GM18517 (cell line): ENCODE measurements around the gene COL26A1.
"Not testable (repeated sequence)": the region's sequence is repeated elsewhere in the genome, so short reads cannot be mapped to it uniquely, and the experiment has no call there.

ENCODE experiments used
- ATAC-seq: cut with Tn5 transposase; IDR thresholded peaks from one replicate; pipeline ENCODE4 v1.9.1; 2021; ENCODE audit warnings: mild to moderate bottlenecking, moderate library complexity; ENCODE audit not compliant: unreplicated experiment

The COL26A1 gene

DNA sequence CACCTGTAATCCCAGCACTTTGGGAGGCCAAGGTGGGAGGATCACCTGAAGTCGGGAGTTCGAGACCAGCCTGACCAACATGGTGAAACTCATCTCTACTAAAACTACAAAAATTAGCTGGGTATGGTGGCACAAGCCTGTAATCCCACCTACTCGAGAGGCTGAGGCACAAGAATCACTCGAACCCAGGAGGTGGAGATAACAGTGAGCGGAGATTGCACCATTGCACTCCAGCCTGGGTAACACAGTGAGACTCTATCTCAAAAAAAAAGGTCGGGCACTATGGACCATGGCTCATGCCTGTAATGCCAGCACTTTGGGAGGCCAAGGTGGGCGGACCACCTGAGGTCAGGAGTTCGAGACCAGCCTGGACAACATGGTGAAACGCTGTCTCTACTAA lies 127.8 kb downstream of the COL26A1 start:
- not testable (repeated sequence) for ATAC-seq

DNA sequence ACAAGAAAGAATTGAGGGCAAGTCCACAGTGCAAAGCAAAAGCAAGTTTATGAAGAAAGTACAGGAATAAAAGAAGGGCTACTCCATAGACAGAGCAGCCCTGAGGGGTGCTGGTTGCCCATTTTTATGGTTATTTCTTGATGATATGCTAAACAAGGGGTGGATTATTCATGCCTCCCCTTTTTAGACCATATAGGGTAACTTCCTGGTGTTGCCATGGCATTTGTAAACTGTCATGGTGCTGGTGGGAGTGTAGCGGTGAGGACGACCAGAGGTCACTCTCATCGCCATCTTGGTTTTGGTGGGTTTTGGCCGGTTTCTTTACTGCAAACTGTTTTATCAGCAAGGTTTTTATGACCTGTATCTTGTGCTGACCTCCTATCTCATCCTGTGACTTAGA lies 128.8 kb downstream of the COL26A1 start:
- not testable (repeated sequence) for ATAC-seq

DNA sequence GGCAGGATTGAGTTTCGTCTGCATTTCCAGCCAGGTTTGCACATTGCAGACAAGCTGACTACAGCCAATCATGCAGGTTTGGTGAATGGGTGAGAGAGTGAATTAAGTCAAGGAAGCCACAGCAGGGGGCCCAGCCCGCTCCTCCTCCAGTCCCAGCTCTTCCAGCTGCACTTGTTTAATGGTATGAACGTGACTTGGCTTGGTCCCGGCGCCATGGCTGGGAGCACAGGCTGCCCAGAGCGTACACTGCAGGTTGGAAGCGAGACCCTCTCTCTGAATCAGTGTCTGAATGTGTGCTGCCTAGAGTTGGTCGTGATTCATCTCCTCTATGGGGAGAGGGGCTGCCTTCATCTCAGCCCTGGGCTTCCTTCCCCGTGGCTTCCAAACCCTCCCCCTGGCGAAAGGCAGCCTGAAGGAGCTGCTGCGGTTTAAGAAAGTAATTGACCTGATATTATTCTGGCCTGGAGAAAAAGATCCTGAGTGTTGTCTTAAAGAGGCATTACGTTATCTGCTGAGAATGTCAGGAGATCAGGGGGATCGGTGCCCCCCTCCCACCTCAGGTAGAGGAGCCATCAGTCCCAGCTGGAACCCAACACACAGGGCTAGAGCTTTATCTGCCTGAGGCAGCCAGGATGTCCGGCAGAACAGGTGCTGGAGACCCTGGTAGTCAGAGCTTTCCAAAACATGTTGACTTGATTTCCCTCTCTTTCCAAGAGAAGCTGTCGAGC lies 132.1 kb downstream of the COL26A1 start:
- ATAC-seq, result no peak

DNA sequence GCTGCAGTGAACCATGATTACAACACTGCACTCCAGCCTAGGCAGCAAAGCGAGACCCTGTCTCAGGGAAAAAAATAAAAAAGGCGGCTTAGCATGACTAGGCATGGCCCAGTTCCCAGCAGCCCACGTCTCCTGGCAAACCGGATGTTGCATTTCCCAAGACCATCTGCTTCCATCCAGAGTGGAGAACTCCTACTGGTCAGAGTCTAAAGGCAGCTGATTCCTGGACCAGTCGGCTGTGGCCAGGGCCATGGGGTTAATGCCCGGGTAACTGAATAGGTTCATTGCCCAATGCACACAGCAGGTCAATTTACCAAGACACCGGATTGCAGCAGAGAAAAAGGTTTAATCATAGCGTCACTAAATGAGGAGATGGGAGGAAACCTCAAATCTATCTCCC lies 133.3 kb downstream of the COL26A1 start:
- ATAC-seq, result no peak

DNA sequence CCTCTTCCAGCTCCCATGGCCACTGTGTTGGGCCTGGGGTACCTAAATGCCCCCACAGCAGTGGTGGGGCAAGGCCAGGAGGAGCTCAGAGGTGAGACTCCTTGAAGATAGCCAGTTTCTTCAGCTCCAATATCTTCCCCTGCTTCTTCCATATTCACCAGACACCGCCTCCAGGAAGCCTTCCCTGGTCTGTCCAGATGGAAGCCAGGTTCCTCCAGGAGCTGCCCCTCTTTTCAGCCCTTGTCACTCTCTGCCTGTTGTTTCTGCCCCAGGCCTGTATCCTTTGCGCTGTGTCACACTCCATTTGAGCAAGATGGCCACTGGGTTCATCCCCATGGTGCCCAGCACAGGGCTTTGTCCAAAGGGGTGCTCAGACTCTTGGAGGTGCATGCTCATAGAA lies 138.7 kb downstream of the COL26A1 start:
- no peak for ATAC-seq

DNA sequence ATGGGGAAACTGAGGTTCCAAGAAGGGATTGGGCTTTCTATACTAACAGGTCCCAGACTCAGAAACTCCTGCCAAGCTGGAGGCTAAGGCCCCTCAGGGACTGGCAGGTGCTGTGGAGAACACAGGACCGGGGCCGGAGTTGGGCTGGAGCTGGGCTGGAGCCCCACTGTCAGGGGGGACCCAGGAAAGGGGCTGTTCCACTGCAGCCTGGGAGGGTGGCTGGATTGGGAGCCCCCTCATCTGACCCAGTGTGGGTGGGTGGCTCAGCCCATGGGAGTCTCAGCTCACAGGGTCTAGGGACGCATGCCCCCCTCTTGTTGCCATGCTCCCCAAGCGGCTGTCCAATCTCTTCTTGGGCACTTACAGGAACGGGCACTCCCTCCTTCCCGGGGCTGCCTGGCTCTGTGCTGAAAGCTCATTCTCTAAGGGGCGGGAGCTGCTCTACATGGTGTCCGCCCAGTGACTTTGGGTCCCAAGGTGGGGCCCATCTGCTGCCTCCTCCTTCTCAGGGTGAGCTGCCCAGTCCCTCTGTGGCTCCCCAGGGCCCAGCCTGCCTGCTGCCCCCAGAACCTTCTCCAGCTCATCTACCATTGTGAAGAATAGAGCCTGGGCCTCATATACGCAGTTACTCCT lies 139.9 kb downstream of the COL26A1 start:
- ATAC-seq, result no peak

DNA sequence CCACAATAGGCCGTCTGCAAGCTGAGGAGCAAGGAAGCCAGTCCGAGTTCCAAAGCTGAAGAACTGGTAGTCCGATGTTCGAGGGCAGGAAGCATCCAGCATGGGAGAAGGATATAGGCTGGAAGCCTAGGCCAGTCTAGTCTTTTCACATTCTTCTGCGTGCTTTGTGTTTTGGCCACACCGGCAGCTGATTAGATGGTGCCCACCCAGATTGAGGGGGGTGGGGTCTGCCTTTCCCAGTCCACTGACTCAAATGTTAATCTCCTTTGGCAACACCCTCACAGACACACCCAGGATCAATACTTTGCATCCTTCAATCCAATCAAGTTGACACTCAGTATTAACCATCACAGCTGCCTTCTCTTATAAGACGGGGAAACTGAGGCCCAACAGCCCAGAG lies 142.8 kb downstream of the COL26A1 start:
- ATAC-seq, result not testable (repeated sequence)

DNA sequence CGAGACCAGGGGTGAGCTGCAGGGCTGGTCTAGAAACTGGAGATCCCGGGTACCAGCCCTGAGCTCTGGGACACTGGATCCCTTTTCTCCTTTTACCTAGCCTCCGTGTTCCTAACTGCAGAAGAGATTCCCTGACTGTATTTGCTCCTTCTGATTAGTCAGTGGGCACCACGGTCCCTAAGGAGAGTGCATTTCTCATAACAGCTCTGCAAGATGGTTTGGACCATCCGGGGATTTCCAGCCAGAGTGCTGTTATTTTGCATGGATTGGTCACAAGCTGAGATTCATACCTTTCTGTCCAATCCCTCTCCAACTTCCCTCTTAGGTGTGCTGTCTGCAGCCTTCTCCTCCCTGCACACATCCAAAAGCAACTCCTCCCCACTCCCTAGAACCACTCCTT lies 143.9 kb downstream of the COL26A1 start:
- ATAC-seq, result no peak

DNA sequence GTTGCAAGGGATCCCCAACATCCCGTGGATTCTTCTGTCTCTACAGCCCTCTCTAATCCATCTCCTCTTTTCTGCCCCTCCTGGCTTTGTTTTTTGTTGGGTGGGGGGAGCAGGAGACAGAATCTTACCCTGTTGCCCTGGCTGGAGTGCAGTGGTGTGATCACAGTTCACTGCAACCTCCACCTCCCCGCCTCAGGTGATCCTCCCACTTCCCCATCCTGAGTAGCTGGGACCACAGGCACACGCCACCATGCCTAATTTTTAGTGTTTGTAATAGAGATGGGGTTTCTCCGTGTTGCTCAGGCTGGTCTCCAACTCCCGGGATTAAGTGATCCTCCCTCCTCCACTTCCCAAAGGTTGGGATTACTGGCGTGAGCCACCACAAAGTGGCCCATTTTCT lies 144.7 kb downstream of the COL26A1 start:
- ATAC-seq, result no peak

DNA sequence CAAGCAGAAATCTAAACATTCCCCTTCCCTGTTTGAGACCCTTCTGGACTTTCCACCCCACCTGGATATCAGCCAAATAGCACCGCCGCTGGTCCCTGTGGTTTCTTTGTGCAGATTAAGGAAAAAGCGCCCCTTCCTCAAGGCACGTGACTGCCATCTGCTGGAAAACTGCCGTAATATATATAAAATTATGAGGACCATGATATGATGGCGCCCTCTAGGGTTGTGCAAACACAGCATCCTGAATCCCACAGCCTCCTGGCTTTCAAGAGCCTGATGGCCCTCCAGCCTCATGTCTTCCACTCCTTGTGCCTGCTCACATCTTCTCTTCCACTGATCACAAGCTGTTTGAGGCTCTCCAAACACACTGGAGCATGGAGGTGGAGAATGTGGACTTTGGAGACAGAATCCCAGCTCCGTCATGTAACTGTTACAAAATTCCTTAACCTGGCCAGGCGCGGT lies 145.1 kb downstream of the COL26A1 start:
- no peak for ATAC-seq

DNA sequence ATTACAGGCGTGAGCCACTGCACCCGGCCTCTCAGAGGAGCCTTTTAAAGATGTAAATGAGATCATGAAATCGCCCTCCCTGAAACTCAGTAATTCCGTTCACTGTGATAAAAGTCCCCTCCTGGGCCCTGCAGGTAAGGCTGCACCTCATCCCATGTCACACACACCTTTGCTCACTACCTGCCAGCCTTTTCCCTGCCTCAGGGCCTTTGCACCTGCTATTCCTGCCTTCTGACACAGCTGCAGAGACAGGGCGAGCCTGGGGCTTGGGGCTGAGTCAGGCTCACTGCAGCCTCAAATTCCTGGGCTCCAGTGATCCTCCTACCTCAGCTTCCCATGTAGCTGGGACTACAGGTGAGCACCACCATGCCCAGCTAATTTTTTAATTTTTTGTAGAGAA lies 147.6 kb downstream of the COL26A1 start:
- ATAC-seq, result no peak

DNA sequence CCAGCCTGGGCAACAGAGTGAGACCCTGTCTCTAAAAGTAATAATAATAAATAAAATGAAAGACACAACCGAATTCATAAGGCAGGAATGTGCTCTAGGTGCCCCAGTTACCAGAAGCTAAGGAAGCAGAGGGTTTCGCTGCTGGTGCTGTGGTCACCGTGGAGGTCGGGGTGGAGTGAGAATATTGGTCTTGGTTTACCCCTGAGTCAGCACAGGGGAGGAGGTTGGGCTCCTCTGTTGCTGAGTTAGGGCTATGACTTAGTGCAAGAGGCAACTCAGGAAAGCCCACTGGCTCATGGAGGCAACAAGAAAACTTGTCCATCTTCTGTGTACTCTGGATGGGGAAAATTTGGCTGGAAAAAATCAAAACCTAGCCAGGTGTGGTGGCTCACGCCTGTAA lies 149.3 kb downstream of the COL26A1 start:
- no peak for ATAC-seq

DNA sequence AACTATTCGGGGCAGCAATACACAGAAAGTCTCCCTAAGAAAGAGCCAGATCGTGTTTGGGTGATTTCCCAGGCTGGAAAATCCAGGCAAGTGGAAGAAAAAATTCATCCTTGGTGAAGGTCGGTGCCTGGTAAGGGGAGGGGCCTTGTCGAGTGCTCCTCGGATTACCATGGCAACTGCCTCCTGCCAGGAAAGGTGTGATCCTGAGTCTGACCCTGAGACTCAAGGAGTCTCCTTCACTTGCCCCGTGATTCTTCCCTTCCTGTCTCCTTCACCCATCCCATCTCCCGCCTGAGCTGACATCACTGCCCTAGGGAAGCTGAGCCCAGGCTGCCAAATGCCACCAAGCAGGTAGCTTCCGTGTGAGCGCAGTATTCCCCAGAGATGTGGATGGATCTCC lies 154.2 kb downstream of the COL26A1 start:
- ATAC-seq, result no peak

DNA sequence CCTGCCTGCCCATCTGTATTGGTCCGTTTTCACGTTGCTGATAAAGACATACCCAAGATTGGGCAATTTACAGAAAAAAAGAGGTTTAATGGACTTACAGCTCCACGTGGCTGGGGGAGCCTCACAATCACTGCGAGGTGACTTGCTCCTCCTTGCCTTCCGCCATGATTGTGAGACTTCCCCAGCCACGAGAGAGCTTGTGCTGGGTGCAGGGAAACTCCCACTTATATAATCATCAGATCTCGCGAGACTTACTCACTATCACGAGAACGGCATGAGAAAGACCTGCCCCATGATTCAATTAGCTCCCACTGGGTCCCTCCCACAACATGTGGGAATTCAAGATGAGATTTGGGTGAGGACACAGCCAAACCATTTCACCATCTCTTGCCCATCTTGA lies 154.6 kb downstream of the COL26A1 start:
- no peak for ATAC-seq

DNA sequence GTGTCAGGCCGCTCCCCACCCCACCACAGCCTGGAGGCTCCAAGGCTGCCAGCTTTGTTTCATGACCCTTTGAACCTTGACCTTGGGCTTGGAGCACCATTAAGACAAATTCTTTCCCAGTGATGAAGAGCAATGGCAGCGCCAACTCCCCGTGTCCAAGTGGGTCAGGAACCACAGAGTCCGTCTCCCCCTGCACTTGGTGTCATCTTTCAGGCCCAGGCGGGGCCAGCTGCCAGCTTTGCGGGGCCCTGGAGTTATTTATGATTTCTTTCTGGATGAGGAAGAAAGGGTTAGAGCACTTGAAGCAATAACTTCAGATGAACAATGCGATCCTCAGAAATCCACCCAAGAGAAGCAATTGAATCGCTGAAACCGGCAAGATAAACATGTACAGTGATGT lies 155.7 kb downstream of the COL26A1 start:
- no peak for ATAC-seq

DNA sequence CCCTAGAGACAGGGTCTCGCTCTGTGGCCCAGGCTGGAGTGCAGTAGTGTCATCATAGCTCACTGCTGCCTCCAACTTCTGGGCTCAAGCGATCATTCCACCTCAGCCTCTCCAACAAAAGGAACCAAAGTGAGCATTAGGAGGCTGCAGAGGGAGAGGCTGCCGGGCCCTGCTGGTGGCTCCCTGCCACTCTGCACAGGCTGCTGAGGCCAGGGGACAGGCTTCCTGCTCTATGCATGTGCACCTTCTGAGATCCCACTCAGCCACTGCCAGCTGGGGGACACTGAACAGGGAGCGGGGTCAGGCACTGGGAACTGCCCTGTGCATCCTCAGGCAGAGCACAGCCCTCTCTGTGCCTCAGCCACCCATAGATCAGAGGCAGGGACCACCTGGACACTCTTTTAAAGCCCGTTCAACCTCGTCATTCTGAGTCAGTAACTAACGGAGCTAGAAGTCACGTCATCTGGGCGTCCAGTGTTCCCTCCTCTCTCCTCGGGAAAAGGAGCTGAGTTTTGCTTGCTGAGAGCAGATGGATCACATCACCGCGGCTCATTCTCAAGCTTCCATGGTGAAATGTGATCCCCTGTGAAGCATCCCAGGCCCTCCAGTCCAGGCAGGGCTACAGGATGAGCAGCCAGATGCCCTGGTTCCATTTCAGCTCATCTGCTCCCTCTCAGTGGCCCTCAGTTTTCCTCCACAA lies 156.8 kb downstream of the COL26A1 start:
- ATAC-seq, result no peak

DNA sequence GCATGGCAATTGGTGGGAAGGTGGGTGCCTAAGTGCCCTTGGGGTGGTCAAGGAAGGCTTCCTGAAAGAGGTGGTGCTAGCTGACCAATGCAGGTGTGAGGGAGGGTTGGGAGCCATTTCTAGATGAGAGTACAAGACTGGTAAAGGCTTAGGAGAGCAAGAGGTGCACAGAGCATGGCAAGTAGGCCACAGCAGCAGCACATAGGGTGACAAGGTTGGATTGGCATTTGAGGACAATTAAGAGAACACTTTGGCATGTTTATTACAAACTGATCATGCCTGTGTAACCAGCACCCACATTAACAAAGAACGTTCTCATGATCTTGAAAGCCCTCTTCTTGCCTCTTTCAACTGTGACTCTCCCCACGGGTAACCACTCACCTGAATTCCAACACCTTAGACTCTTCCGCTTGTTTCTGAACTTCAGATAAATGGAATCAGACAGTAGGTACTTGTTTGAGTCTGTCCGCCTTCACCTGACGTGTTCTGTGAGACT lies 158.8 kb downstream of the COL26A1 start:
- no peak for ATAC-seq

DNA sequence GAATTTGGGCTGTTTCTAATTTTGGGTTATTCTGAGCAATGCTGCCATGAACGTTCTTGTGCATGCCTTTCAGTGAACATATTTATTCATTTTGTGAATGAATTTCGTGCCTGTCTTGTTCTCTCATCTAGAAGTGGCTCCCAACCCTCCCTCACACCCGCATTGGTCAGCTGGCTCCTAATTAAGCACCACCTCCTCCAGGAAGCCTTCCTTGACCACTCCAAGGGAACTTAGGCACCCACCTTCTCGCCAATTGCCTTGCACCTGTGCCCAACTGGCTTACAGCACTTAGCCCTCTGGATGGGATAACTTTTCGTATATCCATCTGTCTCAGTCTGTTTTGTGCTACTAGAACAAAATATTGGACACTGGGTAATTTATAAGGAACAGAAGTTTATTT lies 159.3 kb downstream of the COL26A1 start:
- no peak for ATAC-seq

DNA sequence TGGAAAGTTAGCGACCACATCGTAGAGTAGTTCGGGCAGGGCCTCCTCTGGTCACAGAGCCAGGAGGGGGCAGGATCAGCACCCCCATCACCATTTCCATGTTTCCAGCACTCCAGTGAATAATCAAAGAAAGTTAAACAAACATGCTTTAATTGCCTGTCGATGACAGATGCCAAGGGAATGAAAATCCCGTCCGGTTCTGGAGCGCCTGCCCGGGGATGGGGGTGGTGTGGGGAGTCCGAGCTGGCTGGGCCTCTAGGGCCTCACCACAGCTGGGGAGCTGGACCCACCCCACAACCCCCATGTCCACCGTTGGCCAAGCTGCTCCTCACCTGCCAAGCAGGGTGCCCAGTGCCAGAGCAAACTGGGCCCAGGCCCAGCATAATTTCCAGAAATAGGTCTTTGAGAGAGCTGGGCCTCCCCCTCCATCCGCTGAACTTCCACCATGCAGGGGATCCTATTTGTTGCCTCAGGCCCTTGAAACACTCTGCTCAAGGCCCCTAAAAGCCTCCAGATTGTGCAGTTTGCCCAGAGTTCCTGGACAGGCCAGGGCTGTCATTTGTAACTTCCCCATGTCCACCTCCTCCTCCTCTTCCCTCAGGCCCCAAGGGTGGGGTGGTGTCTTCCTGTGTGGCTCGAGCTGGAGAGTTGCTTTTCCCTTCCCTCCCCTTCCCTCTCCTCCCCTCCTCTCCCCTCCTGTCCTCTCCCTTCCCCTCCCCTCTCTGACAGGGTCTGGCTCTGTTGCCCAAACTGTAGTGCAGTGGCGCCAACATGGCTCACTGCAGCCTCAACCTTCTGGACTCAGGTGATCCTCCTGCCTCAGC lies 165.4 kb downstream of the COL26A1 start:
- ATAC-seq, result no peak

DNA sequence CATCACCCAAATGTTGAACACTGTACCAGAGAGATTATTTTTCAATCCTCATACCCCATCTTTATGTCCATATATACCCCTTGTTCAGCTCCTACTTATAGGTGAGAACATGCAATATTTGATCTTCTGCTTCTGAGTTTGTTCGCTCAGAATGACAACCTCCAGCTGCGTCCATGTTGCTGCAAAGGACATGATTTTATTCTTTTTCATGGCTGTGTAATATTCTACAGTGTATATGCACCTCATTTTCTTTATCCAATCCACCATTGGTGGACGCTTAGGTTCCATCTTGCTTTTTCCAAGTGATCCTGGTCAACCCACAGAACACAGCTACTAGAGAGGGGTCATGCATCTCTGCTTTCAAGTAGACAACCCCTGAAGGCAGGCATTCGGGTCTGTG lies 166.9 kb downstream of the COL26A1 start:
- no peak for ATAC-seq

DNA sequence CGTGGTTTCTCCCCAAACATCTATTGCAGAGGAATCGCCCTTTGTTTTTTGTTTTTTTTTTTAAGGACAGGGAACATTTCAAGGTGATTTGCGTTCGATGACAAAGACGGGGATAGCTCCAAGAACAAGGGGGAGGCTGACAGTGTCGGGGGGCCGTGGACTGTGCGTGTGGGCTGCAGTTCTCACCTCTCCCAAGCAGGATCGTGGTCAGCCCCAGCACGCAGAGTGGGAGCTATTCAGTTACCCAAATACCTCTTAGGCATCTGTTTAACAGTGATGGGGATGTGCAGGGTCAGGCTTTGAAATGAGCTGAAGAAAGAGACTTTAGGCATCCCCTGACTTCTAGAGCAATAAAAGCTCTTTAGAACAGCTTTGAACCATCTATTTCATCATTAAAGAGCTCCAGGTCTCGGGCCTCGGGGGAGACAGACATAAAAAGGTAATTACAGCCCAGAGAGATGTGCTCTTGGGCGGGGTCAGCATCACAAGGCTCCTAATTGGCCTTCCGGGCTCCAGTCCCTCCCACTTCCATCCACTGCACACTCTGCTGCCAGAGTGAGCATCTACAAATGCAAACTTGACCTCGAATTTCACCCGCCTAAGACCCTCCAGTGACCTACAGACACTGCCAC lies 169.2 kb downstream of the COL26A1 start:
- no peak for ATAC-seq
